Activated CD4-positive, alpha-beta T cell treated with anti-CD3 and anti-CD28 coated beads, Interleukin-2, amount 50 U/mL, for 16 hours (primary cell): ENCODE data around the gene ADGRF1.
"Not testable (repeated sequence)": the region's sequence is repeated elsewhere in the genome, so short reads cannot be mapped to it uniquely, and the experiment has no call there.

Source experiments
- DNase-seq: peaks from one replicate; pipeline ENCODE4 v3.0.0-alpha.2; 2020

ADGRF1 gene

DNA sequence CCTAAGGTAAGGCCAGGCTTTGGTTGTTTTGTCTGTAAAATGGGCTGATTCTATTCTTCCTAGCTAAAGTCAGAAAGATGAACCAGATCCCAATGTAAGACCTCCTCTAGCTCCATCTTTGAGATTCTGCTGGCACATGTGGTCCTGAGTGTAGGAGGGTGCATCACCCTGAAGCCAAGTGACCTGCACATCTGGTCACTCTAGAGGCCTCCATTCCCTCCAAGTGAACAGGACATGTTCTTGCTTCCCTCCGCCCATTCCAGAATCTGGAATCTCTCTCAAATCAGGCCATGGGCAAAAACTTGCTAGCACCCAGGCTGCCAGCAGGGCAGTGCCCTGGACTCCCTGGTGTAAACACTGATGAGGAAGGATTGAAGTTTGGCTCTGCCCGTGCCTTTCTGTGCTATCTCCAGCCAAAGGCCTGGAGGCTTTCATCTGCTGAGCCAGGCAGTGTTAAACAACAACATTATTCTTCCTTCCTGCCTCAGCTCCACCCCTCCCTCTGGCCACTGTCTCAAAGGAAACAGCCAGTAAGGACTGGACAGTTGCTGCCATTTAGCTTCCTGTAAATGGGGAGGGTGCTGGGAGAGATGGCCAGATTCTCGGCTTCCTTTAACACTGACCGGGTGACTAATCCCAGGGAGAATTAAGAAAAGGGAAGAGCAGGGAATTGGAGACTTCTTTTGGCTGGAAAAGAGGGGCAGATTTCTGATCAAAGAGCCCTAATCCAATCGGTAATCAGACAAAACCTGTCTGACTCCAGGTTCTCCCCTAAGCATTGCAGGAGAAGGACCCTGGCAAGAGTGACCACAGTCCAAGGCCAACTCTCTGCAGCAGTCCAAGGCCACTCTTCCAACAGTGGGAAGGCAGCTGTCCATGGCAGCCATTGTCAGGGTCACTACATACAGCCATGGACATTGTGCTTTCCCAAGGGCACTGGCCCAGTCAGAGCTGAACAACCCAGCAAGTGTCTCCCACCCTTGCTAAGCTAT lies 19.5 kb upstream of the ADGRF1 start:
- DNase-seq, result no peak

DNA sequence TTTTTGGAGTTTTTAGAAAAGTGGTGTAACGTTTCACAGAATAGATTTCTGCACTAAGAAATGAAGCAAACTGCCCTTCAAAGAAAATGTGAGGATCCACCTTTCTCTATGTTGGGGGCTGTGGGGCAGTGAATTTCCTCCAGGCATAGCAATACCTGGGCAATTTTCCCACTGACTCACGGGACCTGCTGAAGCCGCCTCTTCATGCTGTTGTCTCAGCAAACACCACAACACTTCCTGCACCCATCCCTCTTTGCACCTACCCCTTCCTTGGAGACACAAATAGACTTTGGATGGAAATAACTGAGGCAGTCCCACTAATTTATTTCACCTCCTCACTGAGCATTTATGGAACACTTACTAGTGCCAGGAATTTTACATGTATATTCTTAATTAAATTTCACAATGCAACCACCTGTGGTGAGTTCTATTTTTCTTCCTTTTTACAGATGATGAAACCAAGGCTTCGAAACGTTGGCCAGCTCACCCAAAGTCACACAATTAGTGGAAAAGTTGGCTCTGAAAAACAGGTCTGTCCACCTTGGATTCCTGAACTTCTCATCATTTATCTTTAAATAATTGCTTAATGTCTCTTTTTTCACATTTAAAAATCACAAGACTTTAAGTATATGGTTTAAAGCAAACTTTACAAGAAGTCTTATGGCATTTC lies 17.2 kb upstream of the ADGRF1 start:
- no peak for DNase-seq

DNA sequence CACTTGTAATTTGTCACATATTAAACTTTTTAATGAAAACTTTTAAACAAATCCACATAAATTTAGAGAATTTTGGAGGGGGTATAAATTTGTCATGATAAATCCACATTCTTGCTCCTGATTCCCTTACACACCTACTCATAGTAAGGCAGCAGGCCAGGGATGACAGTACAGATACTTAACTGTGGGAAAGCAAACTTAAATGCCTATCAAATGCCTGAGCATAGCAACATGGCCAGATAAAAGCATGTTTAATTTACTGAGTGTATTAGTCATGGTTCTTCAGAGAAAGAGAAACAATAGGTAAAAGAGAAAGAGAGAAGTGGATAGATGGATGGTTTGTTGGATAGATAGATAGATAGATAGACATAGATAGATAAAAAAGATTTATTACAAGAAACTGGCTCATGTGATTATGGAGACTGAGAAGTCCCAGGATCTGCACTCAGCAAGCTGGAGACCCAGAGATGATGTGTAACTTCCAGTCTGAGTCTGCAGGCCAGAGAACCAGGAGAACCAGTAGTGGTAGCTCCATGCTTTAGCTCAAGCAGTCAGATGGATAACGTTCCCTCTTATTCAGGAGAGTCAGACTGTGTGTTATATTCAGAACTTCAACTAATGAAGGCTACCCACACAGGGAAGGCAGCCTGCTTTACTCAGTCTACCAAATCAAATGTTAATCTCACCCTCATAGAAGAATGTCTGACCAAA lies 15.9 kb upstream of the ADGRF1 start:
- no peak for DNase-seq

GRCh38 chr6:47056832-47057231 lies 14.7 kb upstream of the ADGRF1 start:
- DNase-seq, result no peak

- DNase-seq, result not testable (repeated sequence)
Observed at GRCh38 chr6:47054302-47054701, 12.2 kb upstream of the ADGRF1 start.

DNA sequence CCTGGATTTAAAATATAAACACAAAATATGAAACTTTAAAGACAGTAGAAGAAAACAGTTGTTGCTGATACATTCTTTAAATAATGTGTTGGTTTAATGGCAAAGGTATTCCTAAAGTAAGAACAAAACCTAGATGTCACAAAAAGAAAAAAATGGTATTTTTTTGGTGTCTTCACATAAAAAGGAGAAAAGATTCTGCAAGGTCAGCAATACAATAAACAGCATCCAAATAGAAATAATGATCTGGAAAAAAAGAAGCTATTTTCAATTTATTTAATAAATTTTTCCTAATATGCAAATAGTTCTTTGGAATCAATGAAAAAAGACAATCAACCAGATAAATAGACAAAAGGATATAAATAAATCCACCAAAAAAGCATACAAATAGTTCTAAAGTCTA lies 6.5 kb upstream of the ADGRF1 start:
- DNase-seq, result no peak

DNA sequence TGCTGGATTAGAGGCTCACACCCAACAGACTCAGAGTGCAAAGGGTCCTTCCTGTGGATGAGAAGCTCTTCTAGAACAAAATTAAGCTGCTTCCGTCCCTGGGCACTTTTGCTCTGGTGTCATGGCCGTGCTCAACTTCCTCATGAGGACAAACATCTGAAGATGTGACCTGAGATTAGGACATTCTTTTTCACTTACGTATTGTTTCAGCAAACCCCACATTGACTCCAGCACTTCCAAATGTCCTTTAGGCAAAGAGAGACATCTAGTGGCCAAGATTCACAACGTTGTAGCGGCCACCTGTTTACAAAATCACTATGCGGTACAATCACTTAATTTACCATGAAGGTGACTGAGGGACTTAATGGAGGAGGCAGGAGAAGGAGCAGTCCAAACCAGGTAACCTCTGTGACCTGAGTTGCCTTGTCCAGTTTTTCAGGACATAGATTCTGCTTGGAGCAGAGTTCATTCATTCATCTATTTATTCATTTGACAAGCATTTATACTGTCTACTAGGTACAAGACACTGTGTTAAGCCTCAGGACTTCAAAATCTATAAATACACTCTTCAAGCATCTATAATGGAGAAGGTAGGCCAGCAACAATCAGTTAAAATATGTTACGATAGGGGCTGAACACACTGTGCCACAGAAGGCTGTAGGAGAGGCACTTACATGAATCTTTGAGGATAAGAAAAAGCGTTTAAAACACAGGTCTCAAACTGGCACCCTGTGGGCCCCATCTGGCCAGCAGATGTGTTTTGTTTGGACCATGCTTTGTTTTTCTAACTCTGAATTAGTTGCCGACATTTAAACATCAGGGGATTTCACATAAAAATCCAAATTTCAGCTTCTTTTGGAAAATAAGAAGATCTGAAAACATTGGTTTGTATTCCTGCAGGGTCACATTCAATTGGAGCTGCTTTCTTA lies 5.6 kb upstream of the ADGRF1 start:
- DNase-seq, result peak; percentile 50

DNA sequence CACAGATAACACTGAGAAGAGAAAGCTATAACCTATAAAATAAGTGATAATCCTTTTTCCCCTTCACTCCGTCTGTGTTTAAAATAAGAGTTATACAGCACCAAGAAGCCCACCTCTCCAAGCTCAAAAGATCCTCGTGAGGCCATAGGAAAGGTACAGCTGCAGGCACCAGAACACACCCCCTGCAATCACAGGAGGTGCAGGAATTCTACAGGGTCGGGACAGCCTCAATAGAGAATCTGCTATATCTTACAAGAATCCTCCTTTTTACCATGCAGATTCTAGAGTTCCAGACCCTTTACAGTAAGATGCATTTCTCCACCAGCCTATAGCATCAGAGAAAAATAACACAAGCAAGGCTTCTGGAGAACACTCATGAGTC lies 5.0 kb upstream of the ADGRF1 start:
- no peak for DNase-seq

DNA sequence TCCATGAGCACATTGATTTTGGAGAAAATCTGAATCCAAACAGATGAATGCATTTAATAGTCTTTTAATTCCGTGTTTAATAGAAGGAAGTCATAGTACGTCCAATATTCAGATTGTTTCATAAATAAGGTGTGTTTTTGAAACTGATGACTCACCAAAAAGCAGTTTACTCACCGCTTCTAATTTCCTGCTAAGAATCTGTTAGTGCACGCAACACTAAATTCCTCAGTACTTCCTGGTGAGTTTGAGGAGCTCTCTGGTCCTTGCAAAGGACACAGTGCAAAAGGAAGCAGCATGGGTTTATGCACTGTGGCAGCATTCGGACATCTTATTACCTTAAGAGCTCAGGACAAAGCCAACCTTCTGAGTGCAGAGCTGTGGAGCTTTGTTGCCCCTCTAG lies 2.3 kb upstream of the ADGRF1 start:
- DNase-seq, result no peak

DNA sequence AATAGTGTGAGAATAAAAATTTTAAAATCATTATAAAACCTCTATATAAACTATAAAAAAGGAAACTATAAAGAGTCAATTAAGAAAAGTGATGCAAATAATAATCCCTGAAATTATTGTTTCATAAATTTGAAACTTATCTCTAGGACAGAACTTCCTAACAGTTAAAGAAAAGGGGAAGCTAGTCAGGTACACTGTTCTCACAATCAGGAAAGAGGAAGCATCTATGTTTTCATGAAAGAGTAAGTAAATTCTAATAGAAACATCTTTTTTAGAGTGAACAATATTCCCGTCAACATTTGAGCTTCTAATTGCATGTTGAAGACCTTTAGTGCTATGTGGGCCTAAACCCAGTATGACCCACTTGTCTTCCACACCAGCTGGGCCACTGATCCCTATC lies 1.2 kb upstream of the ADGRF1 start:
- no peak for DNase-seq

DNA sequence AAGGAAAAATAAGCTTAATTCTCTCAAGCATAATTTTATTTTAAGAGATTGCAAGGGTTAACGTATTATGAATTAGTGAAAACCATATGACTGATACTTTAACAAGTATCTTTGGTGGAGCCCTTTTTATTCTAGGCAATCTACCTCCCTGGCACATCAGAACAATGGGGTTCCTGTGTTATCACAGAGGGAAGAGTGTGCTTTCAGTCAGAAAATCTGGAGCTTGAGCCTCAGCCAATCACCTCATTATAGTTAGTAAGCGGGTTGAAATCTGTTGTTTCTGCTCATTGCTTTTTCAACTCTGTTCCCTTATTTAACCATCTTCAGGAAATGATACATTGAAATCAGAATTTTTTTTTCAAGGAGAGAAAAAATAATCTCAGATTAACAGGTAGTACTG lies 391 bp downstream of the ADGRF1 start:
- DNase-seq, result no peak

DNA sequence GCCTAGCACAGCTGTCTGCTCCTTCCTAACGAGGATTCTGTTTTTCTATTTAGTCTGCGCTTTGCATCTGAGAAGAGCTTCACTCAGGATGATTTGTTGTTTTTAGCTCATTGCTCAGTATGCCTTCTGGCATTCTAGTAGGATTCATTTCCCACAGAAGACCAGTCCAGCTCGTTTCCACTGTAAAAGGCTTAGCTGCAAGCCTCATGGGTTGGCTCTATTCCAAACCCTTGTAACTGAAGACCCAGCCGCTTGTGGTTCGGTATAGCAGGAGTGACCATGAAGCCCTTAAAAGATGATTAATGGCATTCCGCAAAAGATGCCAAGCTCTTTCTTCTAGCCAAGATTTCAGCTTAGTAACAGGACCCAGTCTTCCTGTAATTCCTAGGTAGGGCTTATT lies 7.2 kb downstream of the ADGRF1 start:
- no peak for DNase-seq

- no peak for DNase-seq
Observed at GRCh38 chr6:47034421-47034820, 7.7 kb downstream of the ADGRF1 start.

DNA sequence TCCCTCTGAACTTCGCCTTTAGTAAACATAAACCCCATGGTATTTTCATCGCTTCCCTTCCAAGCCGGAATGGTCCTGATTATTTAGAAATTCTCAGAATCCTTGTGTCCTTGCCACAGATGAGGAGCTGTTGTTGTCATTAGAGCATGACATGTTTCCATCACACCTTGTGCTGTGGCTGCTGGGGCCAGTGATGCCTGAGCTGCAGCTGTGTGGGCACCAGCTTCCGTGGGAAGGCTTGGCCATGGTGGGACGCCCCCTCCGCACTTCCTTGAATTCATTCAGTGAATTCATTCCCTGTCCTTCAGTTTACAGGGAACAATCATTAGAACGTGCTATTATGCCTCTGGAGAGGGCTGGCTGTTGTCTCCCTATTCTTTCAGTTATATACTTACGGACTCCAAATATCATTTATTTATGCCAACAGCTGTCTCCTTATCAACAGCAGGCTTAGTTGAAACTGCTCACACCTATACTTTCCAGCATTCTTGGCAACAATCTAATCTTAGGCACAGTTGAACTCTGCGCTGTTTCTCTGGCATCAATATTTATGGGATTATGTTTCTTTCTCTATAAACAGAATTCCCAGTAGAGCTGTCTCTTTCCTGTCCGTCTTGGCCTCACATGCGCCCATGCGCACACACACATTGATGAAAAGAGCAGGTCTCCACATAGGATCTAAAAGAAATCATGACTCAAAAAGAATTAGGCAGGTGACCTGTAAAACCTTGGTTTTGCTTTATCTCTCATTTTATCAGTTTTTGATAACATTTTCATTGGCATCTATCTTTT lies 9.0 kb downstream of the ADGRF1 start:
- DNase-seq, result no peak

DNA sequence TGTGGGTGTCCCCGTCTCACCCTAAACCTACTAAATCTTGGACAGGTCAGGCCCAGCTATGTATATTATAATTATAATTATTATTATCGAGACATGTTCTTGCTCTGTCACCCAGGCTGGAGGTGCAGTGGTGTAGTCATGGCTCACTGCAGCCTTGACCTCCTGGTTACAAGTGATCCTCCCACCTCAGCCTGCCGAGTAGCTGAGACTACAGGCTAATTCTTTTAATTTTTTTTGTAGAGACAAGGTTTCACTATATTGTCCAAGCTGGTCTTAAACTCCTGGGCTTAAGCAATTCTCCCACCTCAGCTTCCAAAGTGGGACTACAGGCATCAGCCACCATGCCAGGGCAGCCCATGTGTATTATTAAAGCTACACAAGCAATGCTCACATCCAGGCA lies 10.5 kb downstream of the ADGRF1 start:
- no peak for DNase-seq

DNA sequence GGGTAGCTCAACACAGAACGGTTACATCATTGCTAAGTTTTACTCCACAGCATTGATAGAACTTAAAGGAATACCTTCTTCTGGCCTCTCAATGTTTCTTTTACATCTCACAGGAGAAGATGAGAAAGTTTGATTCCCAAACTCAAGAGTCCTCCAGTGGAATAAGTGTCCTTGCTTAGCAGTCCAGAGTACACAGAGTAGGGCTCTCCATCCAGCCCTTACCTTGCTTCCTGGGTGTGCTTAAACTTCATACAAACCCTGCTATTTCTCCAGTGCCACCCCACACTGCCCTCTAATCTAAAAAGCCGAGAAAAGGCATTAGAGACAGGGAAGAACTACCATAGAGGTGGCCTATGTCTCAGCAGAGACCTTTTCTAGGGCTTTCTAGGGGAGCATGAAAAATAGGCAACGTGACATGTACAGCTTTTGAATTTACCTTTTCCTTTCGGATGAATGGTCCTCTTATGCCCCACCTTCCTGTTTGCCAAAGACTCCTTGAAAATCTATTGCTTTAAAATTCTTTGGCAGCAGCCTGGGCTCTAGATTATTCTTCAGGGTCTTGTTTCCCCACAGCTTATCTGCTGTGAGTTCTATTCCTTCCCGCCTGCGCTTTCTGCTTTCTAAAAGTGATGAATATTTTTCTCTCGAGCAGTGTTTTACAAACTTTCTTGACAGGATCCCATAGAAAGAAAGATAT lies 12.1 kb downstream of the ADGRF1 start:
- DNase-seq, result no peak

DNA sequence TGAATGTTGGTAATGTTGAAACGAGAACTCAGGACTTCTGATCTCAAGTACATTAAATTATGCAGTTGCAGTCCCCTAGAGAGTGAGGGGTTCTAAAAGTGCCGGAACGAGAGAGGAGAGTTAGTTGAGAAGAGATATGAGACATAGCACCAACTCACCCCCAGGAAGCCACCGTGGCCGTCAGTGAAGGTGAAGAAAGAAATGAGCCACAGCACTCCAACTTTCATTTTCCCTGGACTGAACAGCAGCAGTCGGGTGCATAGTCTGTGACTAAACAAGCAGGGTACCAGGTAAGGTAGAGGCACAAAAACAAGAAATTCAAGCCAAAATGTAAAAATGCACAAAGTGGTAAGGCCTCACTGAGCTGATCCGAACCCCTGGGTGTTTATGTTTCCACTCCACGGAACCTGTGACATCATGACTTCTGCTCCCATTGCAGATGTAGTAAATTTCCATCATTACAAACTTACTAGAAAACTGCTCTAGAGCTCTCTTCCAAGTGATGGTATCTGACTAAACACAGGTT lies 13.2 kb downstream of the ADGRF1 start:
- DNase-seq, result no peak

GRCh38 chr6:47027315-47027714 lies 14.8 kb downstream of the ADGRF1 start:
- no peak for DNase-seq

DNA sequence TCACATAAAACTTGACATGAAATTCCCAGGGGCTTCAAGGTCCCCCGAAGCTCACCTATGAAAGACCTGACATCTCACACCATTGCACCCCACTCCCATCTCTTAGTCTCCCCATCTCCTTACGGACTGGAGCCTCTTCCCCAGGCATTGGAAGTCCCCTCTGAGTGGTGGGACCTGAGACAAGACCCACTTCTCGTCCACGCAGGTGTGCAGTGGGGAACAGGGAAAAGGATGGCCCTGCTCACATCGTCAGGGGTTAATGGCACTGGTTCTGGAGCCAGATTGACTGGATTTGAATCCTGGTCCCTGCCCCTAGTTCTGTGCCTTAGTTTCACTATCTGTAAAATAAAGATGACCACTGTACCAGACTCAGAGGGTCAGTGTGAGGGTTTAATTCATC lies 15.5 kb downstream of the ADGRF1 start:
- no peak for DNase-seq

DNA sequence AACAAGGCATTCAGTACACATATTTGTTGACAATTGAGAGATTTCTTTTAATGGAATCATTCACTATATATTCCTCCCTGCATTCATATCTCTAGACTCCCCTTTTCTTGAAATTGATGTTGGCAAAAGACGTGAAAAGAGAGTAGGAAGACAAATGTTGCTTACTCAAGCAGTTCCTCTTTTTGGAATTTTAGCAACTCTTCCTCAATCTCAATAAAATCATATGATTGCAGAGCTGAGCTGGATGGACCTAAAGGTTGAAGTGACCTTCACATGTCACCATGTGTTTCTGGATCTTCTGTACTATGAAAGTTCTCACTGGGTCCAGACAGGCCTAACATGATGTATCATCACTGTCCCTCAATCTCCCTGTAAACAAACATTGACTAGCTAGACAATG lies 18.6 kb downstream of the ADGRF1 start:
- no peak for DNase-seq

GRCh38 chr6:47022191-47022590 lies 19.9 kb downstream of the ADGRF1 start:
- no peak for DNase-seq
